Measurements from ENCODE around the gene BIRC7. TPM values are rescaled to one million over a fixed set of nuclear protein-coding genes. Genes with fewer than 3 reads are reported as not detected.

Gene BIRC7
- total RNA-seq, 2 experiments from 2014 or later, result 0.14 TPM; not detected in 1

DNA sequence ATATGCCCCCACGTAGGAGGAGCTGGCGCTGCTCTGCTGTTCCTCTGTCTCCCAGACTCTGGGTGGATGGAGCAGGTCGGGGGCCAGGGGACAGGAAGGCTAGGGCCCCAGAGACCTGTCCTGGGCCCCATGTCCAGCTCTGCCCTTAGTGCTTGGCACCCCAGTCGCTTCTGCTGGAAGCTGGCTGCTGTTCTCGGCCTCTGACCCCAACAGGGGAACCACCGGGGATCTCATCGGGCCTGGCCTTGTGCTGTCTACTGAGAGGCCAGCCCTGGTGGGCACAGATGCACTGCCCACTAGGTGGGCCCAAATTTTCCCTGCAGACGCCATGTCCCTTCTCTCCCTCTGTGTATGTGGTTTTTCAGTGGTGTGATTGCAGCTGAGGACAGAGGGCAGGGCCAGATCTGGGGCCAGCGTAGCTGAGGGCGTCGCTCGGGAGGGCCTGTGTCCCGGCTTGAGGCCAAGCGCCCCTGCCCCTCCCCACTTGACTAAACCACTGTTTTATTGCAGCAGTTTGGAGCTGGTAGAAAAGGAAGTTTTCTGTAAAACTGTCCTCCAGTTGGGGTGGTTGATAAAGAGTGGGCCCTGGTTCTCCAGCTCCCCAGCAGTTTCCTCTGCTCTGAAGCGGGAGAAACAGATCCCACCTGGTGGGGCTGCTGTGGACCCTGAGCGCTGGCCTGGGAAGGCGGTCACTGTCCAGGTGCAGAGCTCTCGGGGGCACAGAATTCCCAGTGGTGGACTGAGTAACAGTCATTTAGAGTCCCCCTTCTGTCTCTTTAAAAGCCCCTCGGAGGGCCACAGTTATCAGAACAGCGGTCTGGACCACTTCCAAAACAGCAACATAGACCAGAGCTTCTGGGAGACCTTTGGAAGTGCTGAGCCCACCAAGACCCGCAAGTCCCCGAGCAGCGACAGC is 51.3 kb downstream of the BIRC7 start:
- H3K27ac Mint-ChIP-seq, result no peak overlapping the region
- no peak overlapping the region for H3K4me3 Mint-ChIP-seq
- H3K36me3 Mint-ChIP-seq (ENCODE audit: low read depth), result peaks cover 15% of the 10 kb centered on the region
- DNase-seq (no peak), ATAC-seq (no peak)
- ChIA-PET POLR2A (no interaction called here), CTCF (interaction anchor here (1.5 kb wide), 1 partner anchor 9 kb away, joined by 3 read pairs; no protein-coding TSS in a partner anchor)
- H3K4me1 Mint-ChIP-seq, result peaks cover 3% of the 10 kb centered on the region
- H3K27me3 Mint-ChIP-seq, result no peaks in the 10 kb centered on the region
- no peaks in the 10 kb centered on the region for H3K9me3 Mint-ChIP-seq (ENCODE audit: low read depth)
- intact Hi-C loops (cut with DNase I, micrococcal nuclease), result no loop called here

DNA sequence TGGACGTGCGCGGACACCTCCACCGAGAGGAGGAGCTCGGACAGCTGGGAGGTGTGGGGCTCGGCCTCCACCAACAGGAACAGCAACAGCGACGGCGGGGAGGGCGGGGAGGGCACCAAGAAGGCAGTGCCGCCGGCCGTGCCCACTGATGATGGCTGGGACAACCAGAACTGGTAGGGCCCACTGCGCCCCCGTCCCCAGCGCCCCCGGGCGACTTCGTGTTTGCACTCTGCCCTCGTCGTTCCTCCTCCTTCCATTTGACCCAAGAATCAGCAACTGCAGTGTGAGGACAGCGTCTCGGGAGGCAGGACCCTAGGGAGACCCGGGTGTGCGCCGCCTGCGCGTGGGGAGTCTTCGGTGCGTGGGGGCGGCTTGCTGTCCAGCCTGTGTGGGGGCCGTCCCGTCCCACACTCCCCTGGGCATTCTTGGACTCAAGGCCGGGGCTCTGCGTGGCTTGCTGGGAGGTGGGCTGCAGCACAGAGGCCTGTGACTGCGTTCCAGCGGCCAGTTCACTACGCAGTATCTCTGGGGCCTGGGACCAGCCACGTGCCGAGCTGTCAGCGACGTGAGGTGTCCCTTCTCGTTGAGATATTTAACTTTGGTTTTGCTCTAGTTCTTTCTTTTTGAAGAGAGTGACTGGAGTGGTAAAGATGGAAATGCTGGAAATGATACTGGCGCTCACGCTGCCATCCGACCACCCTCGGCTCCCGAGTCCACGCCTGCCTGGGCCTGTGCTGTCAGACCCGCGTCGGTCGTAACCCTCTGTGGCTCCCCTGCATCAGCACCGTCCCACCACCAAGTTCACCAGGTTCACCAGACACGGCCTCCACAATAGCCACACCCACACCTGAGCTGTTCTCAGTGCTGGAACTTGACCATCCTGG is 52.2 kb downstream of the BIRC7 start:
- CTCF ChIA-PET, result interaction anchor here (2.0 kb wide), 1 partner anchor 65 kb away, joined by 4 read pairs; no protein-coding TSS in a partner anchor
- ATAC-seq, result no peak
- peaks cover 3% of the 10 kb centered on the region for H3K4me1 Mint-ChIP-seq
- no peaks in the 10 kb centered on the region for H3K27me3 Mint-ChIP-seq
- no peaks in the 10 kb centered on the region for H3K9me3 Mint-ChIP-seq (ENCODE audit: low read depth)
- no peak overlapping the region for H3K4me3 Mint-ChIP-seq
- POLR2A ChIA-PET, result no interaction called here
- H3K36me3 Mint-ChIP-seq (ENCODE audit: low read depth), result peaks cover 12% of the 10 kb centered on the region
- intact Hi-C loops (cut with DNase I, micrococcal nuclease), result no loop called here
- no peak for DNase-seq
- no peak overlapping the region for H3K27ac Mint-ChIP-seq

DNA sequence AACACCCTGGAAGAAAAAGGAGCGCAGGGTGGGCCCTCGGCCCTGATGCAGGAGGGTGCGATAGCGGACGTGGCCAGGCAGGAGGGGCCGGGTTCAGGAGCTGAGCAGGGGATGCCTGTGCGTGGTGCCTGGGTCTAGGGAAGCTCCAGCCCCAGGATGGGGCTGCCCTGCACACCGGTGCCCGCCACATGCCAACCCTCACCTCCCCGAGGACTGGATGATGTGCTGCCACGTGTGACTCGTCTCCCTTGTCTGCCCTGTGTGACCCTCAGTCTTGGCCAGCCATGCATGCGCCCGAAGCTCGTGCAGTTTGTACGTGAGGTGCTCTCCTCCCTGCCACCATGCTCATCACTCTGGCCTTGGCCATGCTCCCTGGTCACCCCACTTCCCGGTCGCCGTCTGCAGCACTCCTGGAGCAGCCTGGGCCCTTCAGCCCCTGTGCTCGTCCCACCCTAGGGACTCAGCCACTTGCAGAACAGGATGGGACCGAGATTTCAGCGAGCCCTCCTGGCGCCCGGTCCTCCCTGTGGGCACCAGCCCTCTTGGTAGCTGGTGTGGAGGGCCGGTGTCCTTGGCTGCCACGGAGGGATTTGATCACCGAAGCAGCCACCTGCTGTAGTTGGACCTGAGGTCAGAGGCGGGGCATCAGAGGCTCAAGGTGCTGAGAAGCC is 53.0 kb downstream of the BIRC7 start:
- Mint-ChIP-seq H3K27ac (no peak overlapping the region), H3K4me1 (peaks cover 3% of the 10 kb centered on the region), H3K9me3 (ENCODE audit: low read depth) (no peaks in the 10 kb centered on the region), H3K36me3 (ENCODE audit: low read depth) (peaks cover 12% of the 10 kb centered on the region), H3K27me3 (no peaks in the 10 kb centered on the region), H3K4me3 (no peak overlapping the region)
- no peak for ATAC-seq
- intact Hi-C loops (cut with DNase I, micrococcal nuclease), result no loop called here
- no peak for DNase-seq
- ChIA-PET POLR2A (no interaction called here), CTCF (interaction anchor here (2.0 kb wide), 1 partner anchor 65 kb away, joined by 4 read pairs; no protein-coding TSS in a partner anchor)

DNA sequence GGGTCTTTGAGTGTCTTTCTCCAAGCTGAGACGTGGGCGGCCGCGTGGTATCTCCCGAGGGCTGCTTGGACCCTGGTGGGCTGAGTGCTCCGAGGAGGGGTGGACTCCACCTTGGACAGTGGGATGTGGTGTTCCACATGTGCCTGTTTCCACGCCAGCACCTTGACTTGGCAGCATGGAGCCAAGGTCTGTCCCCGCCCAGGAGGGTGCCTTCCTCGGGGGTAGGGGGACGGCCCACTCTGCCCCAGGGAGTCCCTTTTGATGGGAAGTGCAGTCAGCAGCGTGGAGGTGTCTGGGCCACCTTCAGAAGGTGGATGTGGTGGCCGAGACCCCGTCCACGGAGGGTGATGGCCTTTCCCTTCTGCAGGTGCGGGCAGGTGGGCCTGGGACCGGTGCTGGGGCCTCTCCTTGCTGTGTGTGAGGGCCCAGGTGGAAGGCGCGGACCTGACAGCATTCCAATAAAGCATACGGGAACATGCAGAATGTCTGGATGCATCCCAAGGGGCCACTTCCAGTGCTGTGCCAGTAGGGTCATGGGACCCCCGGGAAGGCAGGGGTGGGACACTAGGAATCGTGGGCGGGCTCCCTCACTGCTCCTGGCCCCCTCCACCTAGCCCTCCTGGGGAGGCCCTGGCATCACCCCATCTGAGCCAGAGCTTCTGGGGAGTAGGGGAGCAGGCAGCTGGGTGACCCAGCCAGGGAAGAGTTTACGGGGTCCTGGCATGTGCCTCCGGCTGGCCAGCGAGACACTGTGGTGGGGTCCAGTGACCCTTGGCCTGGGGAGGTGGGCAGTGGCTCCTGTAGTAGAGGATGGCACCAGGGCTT is 53.8 kb downstream of the BIRC7 start:
- Mint-ChIP-seq H3K4me1 (no peaks in the 10 kb centered on the region), H3K27me3 (no peaks in the 10 kb centered on the region), H3K4me3 (no peak overlapping the region), H3K9me3 (ENCODE audit: low read depth) (no peaks in the 10 kb centered on the region), H3K27ac (no peak overlapping the region), H3K36me3 (ENCODE audit: low read depth) (peaks cover 12% of the 10 kb centered on the region)
- CTCF ChIA-PET, result interaction anchor here (2.0 kb wide), 1 partner anchor 66 kb away, joined by 4 read pairs; no protein-coding TSS in a partner anchor
- POLR2A ChIA-PET, result no interaction called here
- DNase-seq (no peak), ATAC-seq (no peak)
- intact Hi-C loops (cut with DNase I, micrococcal nuclease), result loop anchor here in 1 of 2 experiments (5.0 kb wide), 1 partner anchor 232 kb away; no protein-coding TSS in a partner anchor

Small RNA genes lying within 50 kb of the gene (microRNA-seq; reads per million reads assigned to microRNA genes)
- gene MIR3196 (ENCODE audit: borderline replicate concordance) (not detected), gene MIR4326 (ENCODE audit: borderline replicate concordance) (3.5 reads per million, percentile 3 among the genes with 10 or more reads in this experiment)

Other genes with a start within 250 kb of the BIRC7 start
- gene BHLHE23, start 228.9 kb upstream of the BIRC7 start, total RNA-seq, result not detected
- gene YTHDF1, start 19.8 kb upstream of the BIRC7 start, total RNA-seq, result 10 to 100 TPM; 32.2 to 32.6 TPM
- not detected for gene NKAIN4, start 18.6 kb downstream of the BIRC7 start, total RNA-seq
- 10 to 100 TPM; 73.4 to 77.6 TPM for gene ARFGAP1, start 36.9 kb downstream of the BIRC7 start, total RNA-seq
- under 1 TPM; 0.04 to 0.09 TPM for gene COL20A1, start 57.3 kb downstream of the BIRC7 start, total RNA-seq
- gene CHRNA4, start 125.4 kb downstream of the BIRC7 start, total RNA-seq, result not detected
- not detected for gene KCNQ2, start 236.8 kb downstream of the BIRC7 start, total RNA-seq

All from activated CD4-positive, alpha-beta T cell treated with anti-CD3 and anti-CD28 coated beads for 36 hours (primary cell).